GM19043 (cell line): Measurements from ENCODE around the gene EHD4.
A peak's percentile ranks its signal among the peaks of the same experiment; 100 is the strongest.

Experiments
- ATAC-seq: cut with Tn5 transposase; IDR thresholded peaks from one replicate; pipeline ENCODE4 v1.9.1; 2021; ENCODE audit warnings: low read depth; ENCODE audit not compliant: unreplicated experiment

Gene EHD4

DNA sequence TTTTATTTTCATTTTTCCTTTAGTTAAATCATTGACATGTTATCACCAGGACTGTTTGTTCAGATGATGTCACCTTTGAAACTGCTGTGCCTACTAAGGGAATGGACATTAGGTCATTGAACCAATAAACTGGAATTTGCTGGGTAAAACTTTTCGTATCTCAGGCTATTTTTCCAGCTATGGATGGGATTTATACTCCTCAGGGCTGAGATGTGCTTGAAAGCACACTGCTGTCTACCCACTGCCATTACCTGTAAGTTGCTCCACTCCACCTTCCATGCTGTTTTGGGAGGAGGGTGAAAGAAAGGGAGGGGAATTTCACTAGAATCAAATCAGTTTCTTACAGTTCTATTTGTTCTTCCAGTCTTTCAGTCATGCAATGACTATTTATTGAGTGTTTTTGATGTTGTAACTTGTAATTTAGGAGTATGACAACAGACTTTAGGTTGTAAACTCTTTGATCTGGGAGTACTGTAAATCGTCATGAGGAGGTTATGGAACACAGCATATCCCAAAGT, 11.3 kb downstream of the EHD4 start:
- ATAC-seq, result no peak

GRCh38 chr15:41958002-41958420, 14.3 kb downstream of the EHD4 start:
- ATAC-seq, result no peak

- ATAC-seq, result peak; percentile 87
Observed at GRCh38 chr15:41957021-41957897, 15.1 kb downstream of the EHD4 start.

GRCh38 chr15:41955807-41956525, 16.4 kb downstream of the EHD4 start:
- ATAC-seq, result no peak

GRCh38 chr15:41955100-41955499, 17.3 kb downstream of the EHD4 start:
- ATAC-seq, result no peak

GRCh38 chr15:41954036-41954435, 18.3 kb downstream of the EHD4 start:
- no peak for ATAC-seq

DNA sequence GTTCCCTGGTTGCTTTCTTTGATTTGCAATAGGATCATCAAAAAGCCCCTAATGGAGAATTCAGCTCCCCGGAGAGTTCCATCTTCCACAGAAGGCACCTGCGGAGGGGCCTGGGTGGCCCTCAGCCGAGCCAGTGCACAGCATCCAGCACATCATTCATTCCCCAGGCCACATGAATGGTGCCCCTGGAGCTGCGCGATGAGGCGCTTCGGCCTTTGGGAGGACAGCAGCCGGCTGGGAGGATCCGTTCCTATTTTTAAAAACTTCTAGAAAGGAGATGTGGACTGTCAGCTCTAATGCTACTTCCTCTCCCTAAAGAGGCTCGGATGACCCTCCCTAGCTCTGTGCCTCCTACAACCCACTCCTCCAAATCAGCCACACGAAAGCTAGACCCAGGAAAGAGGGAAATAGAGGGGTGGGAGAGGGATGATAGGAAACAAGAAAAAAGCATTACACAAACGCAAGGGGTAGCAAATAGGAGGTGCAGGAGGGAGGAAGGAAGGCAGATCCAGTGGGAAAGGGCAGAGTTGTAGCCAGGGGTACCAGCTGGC, 20.3 kb downstream of the EHD4 start:
- ATAC-seq, result no peak

GRCh38 chr15:41951571-41951970, 20.8 kb downstream of the EHD4 start:
- no peak for ATAC-seq

- ATAC-seq, result no peak
Observed at GRCh38 chr15:41950489-41950888, 21.9 kb downstream of the EHD4 start.

DNA sequence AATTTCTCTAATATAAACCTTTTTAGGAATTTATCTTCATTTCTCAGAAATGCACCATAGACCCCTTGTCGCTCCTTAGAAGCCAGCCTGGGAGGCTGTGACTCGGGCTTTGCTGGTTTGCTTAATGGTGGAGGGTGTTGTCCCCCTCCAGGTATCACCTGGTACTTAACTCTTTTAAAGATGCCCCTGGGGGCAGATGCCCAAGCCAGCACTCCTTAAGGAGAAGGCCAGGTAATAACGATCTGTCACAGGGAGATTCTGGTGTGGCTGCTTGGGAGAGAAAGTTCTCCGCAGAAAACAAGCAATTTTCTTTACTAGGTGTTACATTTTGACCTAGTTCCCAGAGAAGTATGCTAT, 22.3 kb downstream of the EHD4 start:
- ATAC-seq, result no peak

- no peak for ATAC-seq
Observed at GRCh38 chr15:41949401-41950126, 22.8 kb downstream of the EHD4 start.

- no peak for ATAC-seq
Observed at GRCh38 chr15:41948490-41948889, 23.9 kb downstream of the EHD4 start.

DNA sequence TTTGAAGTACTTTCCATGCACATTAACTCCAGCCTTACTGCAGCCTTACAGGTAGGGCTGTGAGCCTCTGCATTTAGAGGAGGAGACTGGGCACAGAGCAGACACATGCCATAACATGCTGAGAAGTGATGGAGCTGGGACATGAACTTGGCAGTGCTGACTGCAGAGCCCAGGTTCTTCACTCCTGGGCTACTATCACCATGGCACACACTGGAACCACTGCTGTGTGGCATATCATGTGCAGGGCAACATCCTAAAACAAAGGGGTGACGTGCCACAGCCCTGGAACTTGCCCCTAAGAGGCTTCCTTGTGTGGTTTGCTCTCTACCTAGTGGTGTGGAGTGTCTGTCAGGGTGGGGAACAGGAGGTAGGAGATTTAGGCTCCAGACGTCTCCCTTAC, 25.4 kb downstream of the EHD4 start:
- ATAC-seq, result no peak

- no peak for ATAC-seq
Observed at GRCh38 chr15:41945731-41946130, 26.6 kb downstream of the EHD4 start.

DNA sequence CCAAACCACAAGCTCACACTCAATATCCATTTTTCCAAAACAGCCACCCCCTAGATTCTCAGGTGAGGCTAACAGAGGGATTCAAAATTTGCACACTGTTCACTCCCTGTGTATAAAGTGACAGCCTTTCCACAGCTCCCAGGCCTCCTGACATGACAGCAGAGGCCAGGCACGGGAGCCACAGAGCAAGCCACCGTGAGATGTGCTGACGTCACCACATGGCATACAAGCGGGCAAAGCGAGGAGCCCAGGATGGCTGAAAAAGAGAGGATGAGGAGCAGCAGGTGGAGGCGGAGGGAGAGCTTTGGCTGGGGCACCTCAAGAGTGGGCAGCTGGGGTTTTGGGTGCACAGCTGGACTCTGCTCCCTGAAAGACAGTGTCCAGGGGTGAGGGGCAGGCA, 27.1 kb downstream of the EHD4 start:
- no peak for ATAC-seq

DNA sequence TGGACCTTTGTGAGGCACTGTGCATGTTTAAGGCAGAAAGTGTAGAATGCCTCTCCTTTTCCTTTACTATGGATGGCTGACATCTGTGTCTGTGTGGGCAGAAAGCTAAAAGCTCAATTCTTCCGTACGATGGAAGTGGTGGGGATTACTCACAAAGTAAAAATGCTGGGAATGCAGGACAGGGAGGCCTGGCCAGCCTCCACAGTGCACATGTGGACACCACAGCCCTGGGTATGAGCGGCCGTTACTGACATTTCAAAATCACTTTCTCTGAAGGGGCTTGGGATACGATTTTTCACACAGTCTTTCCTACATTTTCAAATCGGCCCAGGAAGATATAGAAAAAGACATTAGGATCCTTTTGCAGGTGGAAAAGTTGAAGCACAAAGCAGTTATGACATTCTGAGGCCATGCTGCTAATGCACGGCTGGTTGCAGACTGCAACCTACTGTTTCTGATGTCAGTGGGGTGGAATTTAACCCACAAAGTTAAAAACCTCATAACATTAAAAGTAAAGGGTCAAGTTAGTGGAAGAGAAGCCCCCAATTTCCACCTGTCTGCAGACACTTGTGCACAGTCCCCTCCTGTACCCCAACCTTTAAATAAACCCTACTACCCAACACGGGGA, 27.9 kb downstream of the EHD4 start:
- ATAC-seq, result no peak

DNA sequence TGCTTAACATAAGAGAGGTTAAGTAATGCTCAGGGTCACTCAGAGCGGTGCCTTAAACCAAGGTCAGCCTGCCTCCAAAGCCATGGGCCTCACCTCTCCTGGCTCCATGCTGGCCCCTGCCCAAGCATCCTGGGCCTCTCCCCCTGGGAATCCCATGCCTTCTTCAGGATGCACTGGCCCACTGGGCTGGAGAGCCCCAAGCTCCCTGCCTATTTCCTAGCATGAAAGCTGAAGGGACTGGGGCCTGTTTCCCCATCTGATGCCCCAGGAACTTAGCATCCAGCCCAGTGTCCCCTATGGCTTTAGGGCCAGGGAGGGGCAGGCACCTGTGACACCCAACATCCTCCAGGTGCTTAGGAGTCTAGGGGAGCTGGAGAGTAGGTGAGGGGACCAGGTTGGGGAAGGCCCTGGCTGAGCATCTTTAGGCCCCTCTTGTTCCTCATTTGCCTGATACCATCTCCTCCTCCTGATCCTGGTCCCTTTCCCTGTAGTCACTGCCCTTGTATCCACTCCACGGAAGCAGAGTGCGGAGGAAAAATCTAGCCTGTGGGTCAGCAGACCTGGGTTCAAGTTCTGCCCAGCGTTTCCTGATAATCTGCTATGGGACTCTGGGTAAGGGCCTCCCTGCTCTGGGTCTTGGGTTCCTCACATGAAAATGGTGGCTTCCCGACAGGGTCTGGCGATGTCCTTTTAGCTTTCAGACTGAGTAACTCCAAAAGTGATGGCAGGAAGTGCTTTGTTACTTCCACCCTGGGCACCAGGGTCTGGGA, 28.6 kb downstream of the EHD4 start:
- ATAC-seq, result no peak

- ATAC-seq, result no peak
Observed at GRCh38 chr15:41942886-41943285, 29.5 kb downstream of the EHD4 start.

- ATAC-seq, result no peak
Observed at GRCh38 chr15:41941644-41942415, 30.5 kb downstream of the EHD4 start.
